ENCODE data around the gene PDGFC.

PDGFC gene

GRCh38 chr4:156961196-156962057, 10.2 kb downstream of the PDGFC start:
- Histone ChIP-seq H3K4me3 (ENCODE audit: extremely low read depth, insufficient read depth, low read length, poor library complexity, severe bottlenecking) (no peak overlapping the region), H3K27ac (ENCODE audit: low read depth, low read length, severe bottlenecking) (peak overlapping the region; percentile 3)

GRCh38 chr4:156959298-156959702, 12.3 kb downstream of the PDGFC start:
- peaks cover 17% of the 10 kb centered on the region for H3K4me1 ChIP-seq (ENCODE audit: control insufficient read depth, insufficient read depth, low read length, poor library complexity, severe bottlenecking)
- no peaks in the 10 kb centered on the region for H3K9me3 ChIP-seq (ENCODE audit: control insufficient read depth, low read length)
- no peak overlapping the region for H3K27ac ChIP-seq (ENCODE audit: low read depth, low read length, severe bottlenecking)
- no peaks in the 10 kb centered on the region for H3K36me3 ChIP-seq (ENCODE audit: control insufficient read depth, insufficient read depth, low read length)
- no peak overlapping the region for H3K4me3 ChIP-seq (ENCODE audit: extremely low read depth, insufficient read depth, low read length, poor library complexity, severe bottlenecking)
- 100% methylated on average over 1 to 2 of the region's 3 CpGs for WGBS, 2 experiments (ENCODE audit: insufficient coverage in 2 of 2)

More at GRCh38 chr4:156961196-156962057, 10.2 kb downstream of the PDGFC start:
- 100% methylated on average over 1 to 4 of the region's 9 CpGs for WGBS, 2 experiments (ENCODE audit: insufficient coverage in 2 of 2)
- Histone ChIP-seq H3K4me1 (ENCODE audit: control insufficient read depth, insufficient read depth, low read length, poor library complexity, severe bottlenecking) (peaks cover 13% of the 10 kb centered on the region), H3K36me3 (ENCODE audit: control insufficient read depth, insufficient read depth, low read length) (no peaks in the 10 kb centered on the region), H3K9me3 (ENCODE audit: control insufficient read depth, low read length) (no peaks in the 10 kb centered on the region)

- no peaks in the 10 kb centered on the region for H3K36me3 ChIP-seq (ENCODE audit: control insufficient read depth, insufficient read depth, low read length)
- H3K9me3 ChIP-seq (ENCODE audit: control insufficient read depth, low read length) = no peaks in the 10 kb centered on the region
- 94 to 100% methylated on average over 2 of the region's 2 CpGs for WGBS, 2 experiments (ENCODE audit: insufficient coverage in 2 of 2)
- H3K4me3 ChIP-seq (ENCODE audit: extremely low read depth, insufficient read depth, low read length, poor library complexity, severe bottlenecking) = no peak overlapping the region
- H3K4me1 ChIP-seq (ENCODE audit: control insufficient read depth, insufficient read depth, low read length, poor library complexity, severe bottlenecking) = peaks cover 17% of the 10 kb centered on the region
- no peak overlapping the region for H3K27ac ChIP-seq (ENCODE audit: low read depth, low read length, severe bottlenecking)
Observed at GRCh38 chr4:156958276-156959074, 13.1 kb downstream of the PDGFC start.

GRCh38 chr4:156957556-156957955, 14.0 kb downstream of the PDGFC start:
- Histone ChIP-seq H3K27ac (ENCODE audit: low read depth, low read length, severe bottlenecking) (no peak overlapping the region), H3K9me3 (ENCODE audit: control insufficient read depth, low read length) (no peaks in the 10 kb centered on the region), H3K36me3 (ENCODE audit: control insufficient read depth, insufficient read depth, low read length) (no peaks in the 10 kb centered on the region), H3K4me1 (ENCODE audit: control insufficient read depth, insufficient read depth, low read length, poor library complexity, severe bottlenecking) (peaks cover 14% of the 10 kb centered on the region), H3K4me3 (ENCODE audit: extremely low read depth, insufficient read depth, low read length, poor library complexity, severe bottlenecking) (no peak overlapping the region)
- 96 to 97% methylated on average over 2 to 3 of the region's 3 CpGs for WGBS, 2 experiments (ENCODE audit: insufficient coverage in 2 of 2)

GRCh38 chr4:156956826-156957368, 14.7 kb downstream of the PDGFC start:
- no peak overlapping the region for H3K4me3 ChIP-seq (ENCODE audit: extremely low read depth, insufficient read depth, low read length, poor library complexity, severe bottlenecking)
- H3K36me3 ChIP-seq (ENCODE audit: control insufficient read depth, insufficient read depth, low read length) = no peaks in the 10 kb centered on the region
- no peaks in the 10 kb centered on the region for H3K9me3 ChIP-seq (ENCODE audit: control insufficient read depth, low read length)
- H3K4me1 ChIP-seq (ENCODE audit: control insufficient read depth, insufficient read depth, low read length, poor library complexity, severe bottlenecking) = peaks cover 15% of the 10 kb centered on the region
- H3K27ac ChIP-seq (ENCODE audit: low read depth, low read length, severe bottlenecking) = no peak overlapping the region
- 87 to 100% methylated on average over 3 of the region's 6 CpGs for WGBS, 2 experiments (ENCODE audit: insufficient coverage in 2 of 2)

GRCh38 chr4:156956359-156956758, 15.2 kb downstream of the PDGFC start:
- WGBS, 2 experiments (ENCODE audit: insufficient coverage in 2 of 2) = no CpG with 5 or more reads among the region's 2 CpGs
- Histone ChIP-seq H3K36me3 (ENCODE audit: control insufficient read depth, insufficient read depth, low read length) (no peaks in the 10 kb centered on the region), H3K27ac (ENCODE audit: low read depth, low read length, severe bottlenecking) (no peak overlapping the region), H3K4me3 (ENCODE audit: extremely low read depth, insufficient read depth, low read length, poor library complexity, severe bottlenecking) (no peak overlapping the region), H3K9me3 (ENCODE audit: control insufficient read depth, low read length) (no peaks in the 10 kb centered on the region), H3K4me1 (ENCODE audit: control insufficient read depth, insufficient read depth, low read length, poor library complexity, severe bottlenecking) (peaks cover 13% of the 10 kb centered on the region)

- H3K9me3 ChIP-seq (ENCODE audit: control insufficient read depth, low read length) = no peaks in the 10 kb centered on the region
- H3K4me1 ChIP-seq (ENCODE audit: control insufficient read depth, insufficient read depth, low read length, poor library complexity, severe bottlenecking) = peaks cover 17% of the 10 kb centered on the region
- no peaks in the 10 kb centered on the region for H3K36me3 ChIP-seq (ENCODE audit: control insufficient read depth, insufficient read depth, low read length)
- H3K4me3 ChIP-seq (ENCODE audit: extremely low read depth, insufficient read depth, low read length, poor library complexity, severe bottlenecking) = no peak overlapping the region
- no peak overlapping the region for H3K27ac ChIP-seq (ENCODE audit: low read depth, low read length, severe bottlenecking)
- 77 to 90% methylated on average over 3 of the region's 3 CpGs for WGBS, 2 experiments (ENCODE audit: insufficient coverage in 2 of 2)
Observed at GRCh38 chr4:156954587-156954986, 17.0 kb downstream of the PDGFC start.

- no peak overlapping the region for H3K27ac ChIP-seq (ENCODE audit: low read depth, low read length, severe bottlenecking)
- H3K4me1 ChIP-seq (ENCODE audit: control insufficient read depth, insufficient read depth, low read length, poor library complexity, severe bottlenecking) = peaks cover 17% of the 10 kb centered on the region
- WGBS, 2 experiments (ENCODE audit: insufficient coverage in 2 of 2) = 73 to 88% methylated on average over 2 of the region's 2 CpGs
- no peak overlapping the region for H3K4me3 ChIP-seq (ENCODE audit: extremely low read depth, insufficient read depth, low read length, poor library complexity, severe bottlenecking)
- H3K9me3 ChIP-seq (ENCODE audit: control insufficient read depth, low read length) = no peaks in the 10 kb centered on the region
- no peaks in the 10 kb centered on the region for H3K36me3 ChIP-seq (ENCODE audit: control insufficient read depth, insufficient read depth, low read length)
Observed at GRCh38 chr4:156953951-156954350, 17.6 kb downstream of the PDGFC start.

GRCh38 chr4:156953001-156953400, 18.6 kb downstream of the PDGFC start:
- no peaks in the 10 kb centered on the region for H3K36me3 ChIP-seq (ENCODE audit: control insufficient read depth, insufficient read depth, low read length)
- H3K4me3 ChIP-seq (ENCODE audit: extremely low read depth, insufficient read depth, low read length, poor library complexity, severe bottlenecking) = no peak overlapping the region
- no peak overlapping the region for H3K27ac ChIP-seq (ENCODE audit: low read depth, low read length, severe bottlenecking)
- peaks cover 20% of the 10 kb centered on the region for H3K4me1 ChIP-seq (ENCODE audit: control insufficient read depth, insufficient read depth, low read length, poor library complexity, severe bottlenecking)
- no peaks in the 10 kb centered on the region for H3K9me3 ChIP-seq (ENCODE audit: control insufficient read depth, low read length)
- 73 to 82% methylated on average over 1 of the region's 1 CpG for WGBS, 2 experiments (ENCODE audit: insufficient coverage in 2 of 2)

- 80% methylated on average over 1 of the region's 3 CpGs; no CpG with 5 or more reads in 1 of the 2 experiments for WGBS, 2 experiments (ENCODE audit: insufficient coverage in 2 of 2)
- no peaks in the 10 kb centered on the region for H3K9me3 ChIP-seq (ENCODE audit: control insufficient read depth, low read length)
- H3K27ac ChIP-seq (ENCODE audit: low read depth, low read length, severe bottlenecking) = no peak overlapping the region
- no peak overlapping the region for H3K4me3 ChIP-seq (ENCODE audit: extremely low read depth, insufficient read depth, low read length, poor library complexity, severe bottlenecking)
- H3K36me3 ChIP-seq (ENCODE audit: control insufficient read depth, insufficient read depth, low read length) = no peaks in the 10 kb centered on the region
- peaks cover 24% of the 10 kb centered on the region for H3K4me1 ChIP-seq (ENCODE audit: control insufficient read depth, insufficient read depth, low read length, poor library complexity, severe bottlenecking)
Observed at GRCh38 chr4:156952078-156952759, 19.4 kb downstream of the PDGFC start.
